Measurements from ENCODE around the gene NPAS1. TPM values are rescaled to one million over a fixed set of nuclear protein-coding genes. Genes with fewer than 3 reads are reported as not detected.
A peak's percentile ranks its signal among the peaks of the same experiment; 100 is the strongest.

Gene NPAS1
- total RNA-seq, 3 donors from 2014 or later: 2.5 TPM; not detected in 2

DNA sequence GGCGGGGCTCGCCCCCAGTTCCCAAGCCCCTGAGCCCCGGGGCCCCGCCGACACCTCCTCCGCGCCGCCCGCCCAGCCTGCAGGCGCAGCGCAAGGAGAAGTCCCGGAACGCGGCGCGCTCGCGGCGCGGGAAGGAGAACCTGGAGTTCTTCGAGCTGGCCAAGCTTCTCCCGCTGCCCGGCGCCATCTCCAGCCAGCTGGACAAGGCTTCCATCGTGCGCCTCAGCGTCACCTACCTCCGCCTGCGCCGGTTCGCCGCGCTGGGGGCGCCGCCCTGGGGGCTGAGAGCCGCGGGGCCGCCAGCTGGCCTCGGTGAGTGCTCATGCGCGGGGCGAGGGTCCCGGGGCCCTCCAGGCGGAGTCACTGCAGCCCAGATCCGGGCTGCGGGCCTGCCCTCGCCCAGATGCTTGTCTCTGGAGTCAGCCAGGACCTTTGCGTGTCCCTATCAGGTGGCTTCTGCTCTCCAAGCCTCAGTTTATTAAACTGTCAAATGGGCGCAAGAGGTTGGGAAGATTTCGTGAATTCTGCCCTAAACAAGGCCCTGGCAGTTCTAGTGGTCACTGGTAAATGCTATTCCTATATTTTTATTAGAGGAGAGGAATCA, 2.0 kb downstream of the NPAS1 start:
- Histone ChIP-seq H3K4me1 (peaks cover 11 to 18% of the 10 kb centered on the region in 2 donors), H3K9me3 (peaks cover 0 to 5% of the 10 kb centered on the region in 2 donors), H3K4me3 (peak overlapping the region in 2 of 3 donors; percentile 39 to 65), H3K27ac (no peak overlapping the region), H3K27me3 (peaks cover 14 to 52% of the 10 kb centered on the region in 2 donors), H3K36me3 (no peaks in the 10 kb centered on the region)
- intact Hi-C loops (cut with DNase I; ENCODE audit: low total_unique reads): no loop called here
- DNase-seq (ENCODE audit: low spot score in 2 of 2): no peak
- TF ChIP-seq POLR2A (IDR thresholded peaks at IDR 0.05) (no peak), POLR2AphosphoS5 (IDR thresholded peaks at IDR 0.05) (no peak)
- TF ChIP-seq, protein P1, sequence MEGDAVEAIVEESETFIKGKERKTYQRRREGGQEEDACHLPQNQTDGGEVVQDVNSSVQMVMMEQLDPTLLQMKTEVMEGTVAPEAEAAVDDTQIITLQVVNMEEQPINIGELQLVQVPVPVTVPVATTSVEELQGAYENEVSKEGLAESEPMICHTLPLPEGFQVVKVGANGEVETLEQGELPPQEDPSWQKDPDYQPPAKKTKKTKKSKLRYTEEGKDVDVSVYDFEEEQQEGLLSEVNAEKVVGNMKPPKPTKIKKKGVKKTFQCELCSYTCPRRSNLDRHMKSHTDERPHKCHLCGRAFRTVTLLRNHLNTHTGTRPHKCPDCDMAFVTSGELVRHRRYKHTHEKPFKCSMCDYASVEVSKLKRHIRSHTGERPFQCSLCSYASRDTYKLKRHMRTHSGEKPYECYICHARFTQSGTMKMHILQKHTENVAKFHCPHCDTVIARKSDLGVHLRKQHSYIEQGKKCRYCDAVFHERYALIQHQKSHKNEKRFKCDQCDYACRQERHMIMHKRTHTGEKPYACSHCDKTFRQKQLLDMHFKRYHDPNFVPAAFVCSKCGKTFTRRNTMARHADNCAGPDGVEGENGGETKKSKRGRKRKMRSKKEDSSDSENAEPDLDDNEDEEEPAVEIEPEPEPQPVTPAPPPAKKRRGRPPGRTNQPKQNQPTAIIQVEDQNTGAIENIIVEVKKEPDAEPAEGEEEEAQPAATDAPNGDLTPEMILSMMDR (IDR thresholded peaks at IDR 0.05): no peak

DNA sequence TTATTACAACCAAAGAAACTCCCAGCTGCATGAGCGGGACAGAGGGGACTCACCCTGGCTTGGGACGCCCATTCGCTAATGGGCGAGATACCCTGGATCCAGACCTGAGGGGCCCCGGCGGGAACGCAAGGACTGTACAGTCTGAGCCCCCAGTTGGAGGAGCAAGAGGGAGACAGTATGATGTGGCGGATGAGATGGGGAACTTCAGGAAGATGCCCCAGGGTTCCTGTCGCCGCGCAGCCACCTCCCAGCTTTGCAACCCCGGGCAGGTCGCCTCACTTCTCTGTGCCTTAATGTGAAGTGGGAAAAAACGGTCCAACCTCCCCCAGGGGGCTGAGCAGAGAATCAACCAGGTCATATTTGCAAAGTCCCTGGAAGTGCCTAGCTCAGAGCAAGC, 2.5 kb downstream of the NPAS1 start:
- H3K9me3 ChIP-seq: peaks cover 0 to 5% of the 10 kb centered on the region in 2 donors
- peaks cover 14 to 55% of the 10 kb centered on the region in 2 donors for H3K27me3 ChIP-seq
- DNase-seq (ENCODE audit: low spot score in 2 of 2): no peak
- no peak overlapping the region for H3K27ac ChIP-seq
- H3K4me3 ChIP-seq: no peak overlapping the region
- no peak for TF ChIP-seq POLR2A (IDR thresholded peaks at IDR 0.05)
- peaks cover 11 to 18% of the 10 kb centered on the region in 2 donors for H3K4me1 ChIP-seq
- intact Hi-C loops (cut with DNase I; ENCODE audit: low total_unique reads): no loop called here
- no peaks in the 10 kb centered on the region for H3K36me3 ChIP-seq

DNA sequence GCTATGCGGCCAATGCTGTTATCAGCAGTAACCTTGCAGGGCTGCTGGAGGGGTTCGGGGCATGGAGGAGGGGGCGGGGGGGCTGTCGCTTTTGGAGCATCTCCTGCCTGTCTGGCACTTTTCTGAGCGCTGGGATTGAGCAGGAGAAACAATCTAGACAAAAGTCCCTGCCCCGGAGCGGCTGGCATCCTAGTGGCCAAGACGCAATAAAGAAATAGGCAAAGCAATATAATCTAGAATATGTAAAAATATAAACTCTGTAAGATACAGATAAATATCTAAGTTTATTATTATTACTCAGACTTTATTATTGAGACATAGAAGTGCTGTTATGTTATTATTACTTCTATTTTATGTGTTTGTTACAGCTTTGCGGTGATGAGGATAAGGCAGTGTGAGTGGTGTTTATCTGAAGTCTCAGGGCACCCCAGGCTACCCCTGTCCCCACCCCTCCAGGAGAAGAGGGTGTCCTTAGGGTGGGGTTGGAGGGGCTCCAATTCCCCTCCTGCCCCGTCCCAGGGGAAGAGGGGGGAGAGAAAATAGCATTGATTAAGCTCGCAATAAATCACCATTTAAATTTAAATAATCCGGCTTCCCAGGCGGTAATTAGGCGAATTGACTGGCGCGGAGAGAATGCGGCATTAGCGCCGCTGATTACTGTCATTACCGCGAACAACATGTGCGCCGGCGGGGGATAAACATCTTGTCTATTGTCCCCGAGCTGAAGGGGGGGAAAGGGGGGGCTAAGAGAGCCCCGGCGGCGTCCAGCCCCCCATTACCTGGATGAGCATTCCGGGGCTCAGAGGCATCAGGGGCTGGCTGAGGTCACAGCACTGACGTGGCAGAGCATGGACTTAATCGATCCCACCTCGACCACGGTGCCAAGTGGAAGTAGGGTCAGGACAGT, 3.2 kb downstream of the NPAS1 start:
- no peak for DNase-seq (ENCODE audit: low spot score in 2 of 2)
- TF ChIP-seq, protein P1 (IDR thresholded peaks at IDR 0.05): no peak
- no peak for TF ChIP-seq POLR2AphosphoS5 (IDR thresholded peaks at IDR 0.05)
- TF ChIP-seq POLR2A (IDR thresholded peaks at IDR 0.05): no peak

DNA sequence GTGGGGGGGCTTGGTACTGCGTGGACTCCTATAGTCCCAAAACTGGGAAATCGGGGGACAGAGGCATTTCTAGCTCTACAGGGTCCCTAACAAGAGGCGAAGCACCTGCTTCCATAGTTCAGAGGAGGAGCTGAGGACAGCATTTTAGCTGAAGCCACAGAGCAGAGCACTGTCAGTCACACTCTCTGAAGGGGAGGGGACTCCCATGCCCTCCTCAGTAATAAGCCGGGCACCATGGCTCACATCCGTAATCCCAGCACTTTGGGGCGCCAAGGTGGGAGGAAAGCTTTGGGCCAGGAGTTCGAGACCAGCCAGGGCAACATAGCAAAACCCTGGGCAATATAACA, 3.8 kb downstream of the NPAS1 start:
- Histone ChIP-seq H3K27ac (no peak overlapping the region), H3K27me3 (peaks cover 14 to 64% of the 10 kb centered on the region in 2 donors), H3K36me3 (no peaks in the 10 kb centered on the region), H3K4me3 (no peak overlapping the region), H3K4me1 (peaks cover 11 to 18% of the 10 kb centered on the region in 2 donors), H3K9me3 (peaks cover 0 to 5% of the 10 kb centered on the region in 2 donors)
- no peak for DNase-seq (ENCODE audit: low spot score in 2 of 2)
- TF ChIP-seq POLR2A (IDR thresholded peaks at IDR 0.05): no peak
- TF ChIP-seq, protein P1 (IDR thresholded peaks at IDR 0.05): no peak
- no peak for TF ChIP-seq POLR2AphosphoS5 (IDR thresholded peaks at IDR 0.05)
- intact Hi-C loops (cut with DNase I; ENCODE audit: low total_unique reads): no loop called here

More for the DNA sequence above, 3.2 kb downstream of the NPAS1 start:
- H3K4me1 ChIP-seq: peaks cover 11 to 18% of the 10 kb centered on the region in 2 donors
- H3K36me3 ChIP-seq: no peaks in the 10 kb centered on the region
- H3K4me3 ChIP-seq: no peak overlapping the region
- intact Hi-C loops (cut with DNase I; ENCODE audit: low total_unique reads): no loop called here
- no peak overlapping the region for H3K27ac ChIP-seq
- peaks cover 0 to 5% of the 10 kb centered on the region in 2 donors for H3K9me3 ChIP-seq
- H3K27me3 ChIP-seq: peaks cover 14 to 58% of the 10 kb centered on the region in 2 donors

DNA sequence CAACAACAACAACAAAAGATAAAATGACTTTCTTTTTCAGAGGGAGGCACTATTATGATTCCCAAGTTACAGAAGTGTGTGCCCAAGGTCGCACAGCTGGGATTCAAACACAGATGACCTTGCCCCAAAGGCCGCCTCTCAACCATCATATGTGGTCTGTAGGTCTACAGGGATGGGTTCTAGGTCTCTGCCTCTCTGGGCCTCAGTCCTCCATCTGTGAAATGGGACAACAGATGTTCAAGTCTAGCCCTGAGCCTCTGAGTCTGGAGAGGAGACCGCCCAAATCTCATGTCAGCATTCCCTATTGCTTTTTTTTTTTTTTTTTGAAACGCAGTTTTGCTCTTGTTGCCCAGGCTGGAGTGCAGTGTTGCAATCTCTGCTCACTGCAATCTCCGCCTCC, 4.9 kb downstream of the NPAS1 start:
- TF ChIP-seq POLR2AphosphoS5 (IDR thresholded peaks at IDR 0.05): no peak
- TF ChIP-seq, protein P1 (IDR thresholded peaks at IDR 0.05): no peak
- no peak for TF ChIP-seq POLR2A (IDR thresholded peaks at IDR 0.05)
- Histone ChIP-seq H3K9me3 (peaks cover 0 to 5% of the 10 kb centered on the region in 2 donors), H3K4me3 (no peak overlapping the region), H3K36me3 (no peaks in the 10 kb centered on the region), H3K4me1 (peaks cover 11 to 18% of the 10 kb centered on the region in 2 donors), H3K27me3 (peaks cover 14 to 69% of the 10 kb centered on the region in 2 donors), H3K27ac (no peak overlapping the region)
- intact Hi-C loops (cut with DNase I; ENCODE audit: low total_unique reads): no loop called here
- DNase-seq (ENCODE audit: low spot score in 2 of 2): no peak
